Hippocampal formation (tissue), 2 donors: Measurements from ENCODE around the gene ST6GALNAC4.

Experiments used
- DNase-seq, 2 donors: peaks; one replicate each; lab custom pipeline; 2025; lab: John Stamatoyannopoulos, UW

ST6GALNAC4 gene

DNA sequence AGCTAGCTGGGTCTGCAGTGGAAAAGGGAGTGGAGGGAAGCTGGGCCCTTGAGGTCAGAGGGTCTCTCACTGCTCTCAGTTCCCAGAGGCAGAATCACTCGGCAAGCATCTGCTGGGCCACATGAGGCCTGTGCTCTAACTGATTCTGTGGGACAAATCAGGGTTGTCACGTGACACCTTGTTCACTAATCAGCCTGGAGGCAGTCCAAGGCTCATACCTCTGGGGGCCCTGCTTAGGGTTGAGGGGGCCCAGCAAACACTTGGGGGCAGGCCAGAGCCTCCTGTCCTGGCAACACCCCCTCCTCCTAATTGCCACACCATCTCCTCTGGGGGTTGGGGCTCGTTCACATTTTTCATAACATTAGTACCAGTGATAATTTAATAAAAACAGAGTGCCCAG is 29.9 kb upstream of the ST6GALNAC4 start:
- DNase-seq: no peak

DNA sequence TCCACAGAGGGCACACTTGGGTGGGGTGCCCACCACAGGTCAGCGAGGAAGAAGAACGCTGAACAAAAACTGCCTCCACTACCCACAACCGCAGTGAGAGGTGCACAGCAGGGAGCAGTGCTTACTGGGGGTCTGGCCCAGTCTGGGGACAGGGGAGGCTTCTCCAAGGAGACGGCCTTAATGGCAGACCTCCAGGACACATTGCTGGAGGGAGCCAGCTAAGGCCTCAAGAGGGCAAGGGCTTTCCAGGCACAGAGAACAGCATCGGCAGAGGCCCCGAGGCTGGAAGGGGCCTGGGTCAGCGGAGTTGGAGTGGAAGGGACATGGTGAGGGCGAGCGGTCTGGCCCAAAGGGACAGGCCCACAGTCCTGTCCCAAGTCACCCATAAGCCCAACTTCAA is 29.1 kb upstream of the ST6GALNAC4 start:
- no peak for DNase-seq

DNA sequence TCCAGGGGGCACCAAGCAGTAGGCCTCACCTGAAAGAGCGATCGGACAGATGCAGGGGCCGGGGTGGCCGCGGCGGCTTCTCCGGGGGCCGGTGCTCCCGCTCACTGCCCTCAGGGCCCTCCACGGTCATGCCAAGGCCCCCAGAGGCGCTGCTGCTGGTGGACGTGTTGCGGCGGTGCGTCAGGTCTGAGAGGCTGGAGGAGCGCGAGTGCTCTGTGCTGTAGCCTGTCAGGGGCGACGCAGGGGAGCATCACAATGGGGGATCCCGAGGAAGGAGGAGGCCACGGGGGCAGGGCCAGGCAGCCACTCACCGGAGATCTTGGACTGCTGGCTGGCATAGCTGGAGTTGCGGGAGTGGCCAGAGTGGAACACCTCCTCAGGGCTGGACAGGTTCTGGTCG is 28.5 kb upstream of the ST6GALNAC4 start:
- no peak for DNase-seq

DNA sequence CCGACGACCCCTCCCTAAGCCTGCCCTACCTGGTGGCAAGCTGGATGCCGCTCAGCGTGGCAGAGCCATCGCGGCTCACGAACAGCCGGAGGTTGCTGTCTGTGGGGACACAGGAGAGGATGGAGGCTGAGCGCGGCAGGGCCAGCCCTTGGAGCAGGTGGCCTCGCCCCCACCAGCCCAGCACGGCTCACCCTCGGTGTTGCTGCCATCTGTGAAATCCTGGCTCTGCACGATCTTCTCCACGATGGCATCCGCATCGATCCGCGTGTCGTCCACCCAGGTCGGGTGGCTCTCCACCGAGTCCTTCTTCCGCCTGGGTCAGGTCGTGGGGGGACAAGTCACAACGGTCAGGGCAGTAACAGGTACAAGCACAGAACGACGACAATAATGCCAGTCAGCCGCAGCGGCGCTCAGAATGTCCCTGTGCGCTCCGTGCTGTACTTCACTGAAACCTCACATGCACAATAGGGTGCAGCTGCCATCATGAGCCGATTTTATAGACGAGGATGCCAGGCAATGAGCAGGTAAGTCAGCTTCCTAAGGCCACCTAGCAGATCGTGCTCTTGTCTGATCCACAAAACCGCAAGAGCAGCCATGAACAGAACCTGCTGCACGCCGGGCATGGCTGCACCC is 27.9 kb upstream of the ST6GALNAC4 start:
- no peak for DNase-seq

DNA sequence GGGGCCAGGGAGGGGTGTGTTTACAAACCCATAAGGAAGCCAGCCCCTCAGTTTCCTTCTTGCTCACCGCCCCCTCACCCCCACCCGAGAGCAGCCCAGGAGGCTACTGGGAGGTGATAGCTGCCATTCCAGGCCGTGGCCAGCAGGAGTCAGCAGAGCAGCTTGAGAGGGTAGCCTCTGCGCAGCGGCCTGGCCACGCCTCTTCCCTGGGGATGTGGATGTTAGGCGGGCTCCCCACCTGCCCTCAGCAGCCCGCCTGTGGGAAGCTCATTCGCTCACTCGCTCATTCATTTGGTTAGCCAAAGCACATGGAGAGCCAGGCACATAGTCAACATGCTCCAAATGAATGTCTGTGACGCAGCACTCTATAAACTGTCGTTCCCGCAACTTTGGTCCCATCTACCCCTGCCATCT is 26.9 kb upstream of the ST6GALNAC4 start:
- DNase-seq: peak; percentile 77 to 83

DNA sequence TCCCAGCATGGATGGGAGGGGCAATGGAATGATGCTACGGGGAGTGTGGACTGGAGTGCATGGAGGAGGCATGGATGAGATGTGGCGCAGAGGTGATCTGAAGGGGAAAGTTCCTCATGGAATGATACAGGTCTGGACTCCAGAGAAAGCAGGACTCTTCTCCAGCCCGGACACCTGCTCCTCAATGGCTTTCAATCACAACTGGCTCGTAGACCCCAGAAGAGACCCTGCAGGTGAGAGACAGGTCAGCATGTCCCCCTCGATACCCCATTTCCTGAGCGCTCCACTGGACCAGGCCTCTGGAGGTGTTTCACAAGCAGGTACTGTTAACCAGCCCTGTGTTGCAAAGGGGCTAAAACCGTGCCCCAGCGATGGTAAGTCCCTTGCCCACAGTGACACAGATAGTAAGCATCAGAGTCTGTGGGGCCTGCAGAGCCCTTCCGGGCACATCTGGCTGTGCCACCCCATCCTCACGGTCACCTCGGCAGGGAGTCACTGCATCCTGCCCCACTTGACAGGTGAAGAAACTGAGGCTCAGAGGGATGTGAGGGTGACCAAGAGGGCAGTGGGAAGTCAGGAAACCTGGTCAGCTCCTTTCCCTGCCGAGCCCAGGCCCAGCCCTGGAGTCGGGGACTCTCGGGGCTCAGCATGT is 26.3 kb upstream of the ST6GALNAC4 start:
- no peak for DNase-seq

DNA sequence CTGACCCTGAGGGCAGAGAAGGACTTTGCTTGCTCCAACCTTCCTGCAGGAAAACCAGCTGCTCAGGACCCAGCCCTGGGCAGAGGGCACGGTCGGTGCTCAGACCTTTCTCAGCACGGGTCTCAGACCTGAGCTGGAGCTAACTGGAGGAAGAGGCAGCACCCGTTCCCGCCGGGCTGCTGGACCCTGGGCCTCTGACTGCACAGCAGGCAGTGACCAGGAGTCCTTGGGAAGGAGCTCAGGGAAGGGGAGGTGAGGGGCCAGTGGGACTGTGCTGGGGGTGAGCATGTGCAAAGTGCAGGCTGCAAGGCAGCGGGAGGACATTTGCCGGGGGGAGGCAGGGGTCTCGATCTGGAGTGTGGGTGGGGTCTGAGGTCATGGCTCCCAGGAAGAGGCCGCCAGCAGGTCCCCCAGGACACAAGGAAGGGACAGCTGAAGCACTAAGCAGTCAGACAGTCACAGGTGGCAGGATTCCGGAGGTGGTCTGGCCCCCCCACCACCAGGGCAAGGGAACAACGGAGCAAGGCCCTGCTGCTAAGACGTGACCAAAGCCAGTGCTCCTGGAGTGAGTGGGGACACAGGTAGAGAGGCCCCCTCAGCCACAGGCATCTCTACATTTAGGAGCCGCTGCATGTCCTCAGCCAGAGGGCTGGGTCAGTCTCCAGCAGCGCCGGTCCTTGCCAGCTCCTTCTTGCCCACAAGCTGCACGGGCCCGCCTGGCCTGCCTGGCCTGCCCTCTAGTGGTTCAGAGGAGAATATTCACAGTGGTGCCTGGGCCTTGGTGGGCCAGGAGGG is 25.6 kb upstream of the ST6GALNAC4 start:
- peak; percentile 52 to 62 for DNase-seq

DNA sequence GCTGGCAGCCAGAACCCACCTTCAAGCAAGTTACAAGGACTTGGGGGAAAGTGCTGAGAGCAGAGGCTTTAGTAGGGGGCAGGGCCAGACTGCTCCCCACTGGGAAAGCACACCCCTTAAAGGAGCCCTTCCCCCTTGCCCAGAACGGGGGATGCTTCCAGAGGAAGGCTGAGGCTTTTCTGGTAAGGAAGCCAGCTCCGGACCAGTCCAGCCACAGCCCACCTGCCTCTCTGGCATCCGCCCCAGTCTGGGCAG is 25.0 kb upstream of the ST6GALNAC4 start:
- no peak for DNase-seq

DNA sequence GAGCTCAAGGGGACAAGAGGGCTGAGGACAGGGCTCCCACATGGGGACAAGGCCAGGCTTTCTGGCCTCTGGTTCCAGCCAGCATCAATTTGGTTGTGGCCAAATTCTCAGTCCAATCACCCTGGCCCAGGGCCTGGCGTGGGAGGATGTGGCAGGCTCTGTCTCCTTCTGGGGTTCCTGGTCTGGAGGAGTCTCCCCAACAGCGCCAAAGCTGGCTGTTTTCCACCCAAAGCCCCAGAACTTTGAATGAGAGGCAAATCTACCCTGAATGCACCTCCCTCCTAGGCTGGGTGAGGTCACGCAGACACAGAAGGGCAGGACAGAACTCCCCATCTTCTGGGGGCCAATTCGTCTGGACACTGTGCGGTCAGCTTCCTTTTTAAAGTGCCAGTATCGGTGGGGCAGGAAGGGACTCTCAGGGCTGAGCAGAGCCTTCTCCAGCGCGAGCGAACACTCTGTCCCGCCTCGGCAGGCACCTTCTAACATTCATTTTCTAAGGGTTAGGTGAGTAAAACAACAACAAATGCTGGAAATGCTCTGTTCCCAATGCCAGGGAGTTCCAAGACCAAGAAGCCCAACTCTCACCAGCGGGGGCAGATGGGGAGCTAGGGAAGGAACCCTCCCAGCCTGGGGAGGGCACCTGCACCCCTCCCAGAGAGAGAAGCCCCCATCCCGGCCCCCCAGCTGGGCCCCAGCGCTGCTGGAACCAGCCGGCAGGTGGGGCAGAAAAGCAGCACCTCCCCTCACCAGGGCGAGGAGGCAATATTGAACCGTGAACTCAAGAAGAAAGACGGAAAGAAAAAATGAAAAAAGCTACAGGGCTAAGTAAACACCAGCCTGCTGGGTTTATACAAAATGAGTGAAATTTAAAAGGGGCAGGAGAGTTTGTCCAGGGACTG is 24.5 kb upstream of the ST6GALNAC4 start:
- no peak for DNase-seq

DNA sequence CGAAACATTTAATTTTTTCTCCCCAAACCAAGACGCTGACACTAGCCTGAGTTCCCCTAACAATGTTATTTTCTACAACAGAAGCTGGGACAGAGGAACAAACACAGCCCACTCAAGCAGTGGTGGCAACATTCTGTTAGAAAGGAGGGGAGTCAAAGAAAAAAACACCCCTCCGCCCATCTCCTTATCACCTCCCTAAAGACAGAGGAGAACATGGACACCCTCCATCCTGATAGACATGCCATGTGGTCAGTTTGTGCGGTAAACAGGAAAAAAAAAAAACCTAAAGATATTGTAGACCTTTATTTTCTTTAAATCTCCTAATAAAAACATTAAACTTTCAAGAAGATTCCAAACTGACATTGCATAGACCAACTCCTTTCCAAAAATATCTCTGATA is 23.8 kb upstream of the ST6GALNAC4 start:
- no peak for DNase-seq

DNA sequence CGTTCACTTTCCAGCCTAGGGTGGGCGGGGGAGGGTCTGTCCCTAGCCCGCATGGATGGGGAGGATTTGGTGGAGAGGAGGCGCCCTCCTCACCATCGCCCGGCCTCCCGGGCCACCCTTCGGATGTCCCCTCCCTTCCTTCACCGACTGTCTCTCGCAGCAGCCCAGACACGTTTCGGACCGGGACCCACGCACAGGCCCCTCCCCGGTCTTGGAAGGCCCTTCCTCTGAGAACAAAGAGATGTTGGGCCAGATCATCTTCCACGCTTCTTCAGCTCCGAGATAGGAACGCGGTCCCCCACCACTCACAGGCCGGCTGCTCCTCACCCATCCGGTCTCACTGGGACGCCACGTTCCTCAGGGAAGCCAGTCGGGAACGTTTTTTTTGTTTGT is 21.5 kb upstream of the ST6GALNAC4 start:
- DNase-seq: no peak

DNA sequence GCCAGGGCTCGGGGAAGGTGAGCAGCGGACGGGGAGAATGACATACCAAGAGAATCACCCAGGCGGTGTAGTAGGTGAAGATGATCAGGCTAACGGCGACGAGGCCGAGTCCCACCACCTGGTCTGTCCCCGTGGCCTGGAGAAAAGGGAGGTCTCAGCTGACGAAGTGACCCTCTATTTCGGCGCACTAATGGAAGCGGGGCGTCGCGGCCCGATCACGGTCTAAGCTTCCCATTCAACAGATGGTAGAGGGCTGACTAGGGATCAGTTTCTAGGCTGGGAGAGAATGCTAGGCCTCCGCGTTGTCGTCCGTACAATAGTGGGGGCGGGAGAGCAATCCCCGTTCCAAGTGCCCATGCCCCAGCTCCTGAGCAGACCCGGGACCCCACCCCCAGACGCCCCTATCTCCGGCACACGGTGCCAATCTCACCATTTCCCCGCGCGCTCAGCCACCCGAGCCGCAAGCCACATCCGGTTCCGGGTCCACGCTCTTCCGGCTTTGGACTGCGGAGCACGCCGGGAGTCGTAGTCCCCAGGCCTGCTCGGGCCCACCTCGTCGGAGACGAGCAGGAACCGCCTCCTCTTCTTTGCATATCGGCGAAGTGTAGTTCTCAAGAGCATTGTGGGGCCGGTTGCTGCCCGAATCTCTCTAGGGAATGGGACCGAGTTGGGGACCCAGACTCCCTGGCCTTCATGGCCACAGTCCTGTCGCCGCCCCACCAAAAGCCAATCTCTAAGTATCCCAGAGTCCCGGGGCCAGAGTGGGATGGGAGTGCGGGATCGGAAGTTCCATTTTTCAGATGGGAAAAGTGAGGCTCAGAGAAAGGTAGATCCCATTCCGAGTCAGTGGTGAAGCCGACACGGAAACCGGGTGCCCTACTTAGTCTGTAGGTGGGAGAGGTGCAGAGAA is 20.8 kb upstream of the ST6GALNAC4 start, which contains the start of gene DPM2:
TSS of gene DPM2 (minus strand) at position 467 of the 910 bp plus-strand sequence. CDS start at position 433, 34 bp downstream.
- DNase-seq: peak; percentile 52 to 71

DNA sequence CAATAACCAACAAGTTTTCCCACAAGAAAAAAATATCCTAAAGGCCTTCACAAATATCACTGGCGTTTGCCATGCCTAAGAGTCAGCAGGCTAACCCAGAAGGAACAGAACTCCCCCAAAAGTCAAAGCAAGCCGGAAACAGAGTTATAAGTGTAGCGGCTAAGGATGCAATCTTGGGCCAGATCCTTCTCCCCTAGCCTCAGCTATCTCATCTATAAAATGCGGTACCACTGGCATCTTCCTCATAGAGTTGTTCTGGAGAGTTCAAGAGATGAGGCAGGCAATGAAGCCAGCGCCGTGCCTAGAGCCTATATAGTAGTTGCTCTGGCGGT is 20.2 kb upstream of the ST6GALNAC4 start:
- DNase-seq: no peak

DNA sequence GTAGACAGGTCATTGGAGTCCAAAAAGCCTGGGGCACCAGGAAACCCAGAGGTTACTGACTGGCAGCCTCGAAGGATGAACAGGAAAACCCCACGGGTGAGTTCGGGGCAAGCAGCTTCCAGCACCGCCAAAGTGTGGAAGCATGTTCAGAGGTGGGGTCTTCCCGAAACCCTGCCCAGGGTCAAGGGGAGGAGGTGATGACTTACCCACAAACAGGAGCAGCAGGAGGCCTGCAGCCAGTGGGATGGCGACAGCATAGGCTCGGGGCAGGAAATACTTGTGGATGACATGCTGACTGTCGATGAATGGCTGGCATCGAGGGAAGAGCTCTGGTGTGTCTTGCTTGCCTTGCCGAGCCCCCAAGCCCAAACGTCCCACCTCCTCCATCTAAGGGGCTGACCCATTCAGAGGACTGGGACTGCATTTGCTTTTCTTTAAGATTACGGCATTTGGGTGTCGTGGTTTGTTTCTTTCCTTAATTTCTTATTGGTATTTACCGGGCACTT is 19.6 kb upstream of the ST6GALNAC4 start:
- no peak for DNase-seq

DNA sequence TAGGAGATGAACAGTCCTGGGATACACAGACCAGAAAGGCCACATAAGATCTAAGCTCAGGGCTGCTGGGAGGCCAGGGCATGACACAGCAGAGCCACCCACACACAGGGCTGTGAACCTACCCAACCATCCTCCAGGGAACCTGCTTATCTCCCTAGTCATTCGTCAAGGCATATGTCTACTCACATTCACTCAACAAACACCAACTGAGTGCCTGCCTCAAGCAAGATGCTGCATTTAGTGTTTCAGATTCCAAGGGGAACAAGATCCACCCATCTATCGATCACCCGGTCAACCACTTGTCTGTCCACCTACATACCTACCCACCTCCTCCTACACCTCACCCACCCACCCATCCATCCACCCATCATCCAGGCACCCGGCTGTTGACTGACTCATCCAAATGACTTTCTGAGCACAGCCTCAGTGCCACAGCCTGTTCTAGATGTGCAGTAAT is 19.0 kb upstream of the ST6GALNAC4 start:
- DNase-seq: no peak

DNA sequence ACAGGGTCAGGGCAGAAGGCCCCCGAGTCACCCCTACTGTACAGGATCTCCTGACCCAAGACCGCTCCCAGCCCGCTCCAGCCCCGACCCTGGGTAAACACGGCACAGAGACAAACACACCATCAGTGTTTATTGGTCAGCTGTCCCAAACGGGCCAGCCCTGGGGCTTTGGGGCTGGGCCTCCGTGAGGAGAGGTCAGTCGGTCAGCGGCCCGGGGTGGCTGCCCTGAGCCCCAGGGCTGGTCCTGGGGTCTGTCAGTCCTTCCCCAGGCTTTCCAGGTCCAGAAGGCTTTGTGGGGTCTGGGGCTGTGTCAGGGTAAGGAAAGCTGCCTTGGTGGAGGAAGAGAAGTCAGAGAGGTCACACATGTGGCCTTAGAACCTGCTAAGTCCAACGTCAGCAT is 18.1 kb upstream of the ST6GALNAC4 start:
- DNase-seq: no peak

DNA sequence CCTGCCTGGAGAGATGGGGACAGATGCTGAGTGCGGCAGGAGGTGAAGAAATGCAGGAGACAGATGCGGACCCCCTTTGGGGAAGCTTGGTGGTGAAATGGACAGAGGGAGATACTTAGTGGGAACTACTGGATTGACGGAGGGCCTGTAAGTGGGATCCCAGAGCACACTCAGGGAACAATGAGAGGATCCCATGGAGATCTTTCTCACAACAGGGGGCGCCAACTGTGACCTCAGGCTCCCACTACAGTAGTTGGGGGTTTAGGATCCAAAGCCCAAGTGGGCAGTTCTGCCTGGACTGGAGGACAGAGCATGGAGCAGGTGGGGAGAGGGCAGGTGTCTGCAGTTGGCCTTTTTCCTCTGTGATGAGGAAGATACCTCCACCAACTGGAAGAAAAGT is 17.4 kb upstream of the ST6GALNAC4 start:
- DNase-seq: no peak

DNA sequence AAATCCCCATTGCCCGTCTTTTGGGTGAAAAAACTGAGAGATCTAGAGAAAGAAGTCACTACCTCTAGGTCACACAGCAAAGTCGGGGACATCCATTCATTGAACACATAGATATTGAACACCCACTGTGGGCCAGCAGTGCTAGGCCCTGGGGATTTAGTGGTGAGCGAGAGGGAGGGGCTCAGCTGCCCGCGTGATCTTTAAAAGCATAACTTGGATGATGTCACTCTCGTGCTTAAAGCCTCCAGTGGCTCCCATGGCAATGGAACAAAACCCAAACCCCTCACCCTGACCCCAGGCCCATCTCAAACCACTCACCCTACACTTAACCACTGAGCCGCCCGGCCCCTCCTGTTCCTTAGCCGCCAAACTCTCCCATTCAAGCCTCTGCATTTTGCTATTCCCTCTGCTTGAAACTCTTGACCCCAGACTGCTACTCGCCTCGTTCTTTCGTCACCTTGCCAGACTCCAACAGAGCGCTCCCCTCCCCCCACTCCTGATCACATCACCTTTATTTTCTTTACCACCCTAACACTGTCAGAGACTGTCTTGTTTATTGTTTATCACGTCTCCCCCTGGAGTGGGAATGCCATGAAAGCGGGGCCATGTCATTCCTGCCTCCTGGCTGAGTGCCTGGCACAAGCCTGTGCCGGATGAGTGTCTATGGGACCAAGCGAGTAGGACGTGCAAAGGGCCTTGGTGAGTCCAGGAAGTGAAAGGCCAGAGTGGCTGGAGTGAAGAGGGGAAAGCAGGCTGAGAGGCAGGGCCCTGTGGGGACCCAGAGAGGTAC is 14.4 kb upstream of the ST6GALNAC4 start:
- no peak for DNase-seq

DNA sequence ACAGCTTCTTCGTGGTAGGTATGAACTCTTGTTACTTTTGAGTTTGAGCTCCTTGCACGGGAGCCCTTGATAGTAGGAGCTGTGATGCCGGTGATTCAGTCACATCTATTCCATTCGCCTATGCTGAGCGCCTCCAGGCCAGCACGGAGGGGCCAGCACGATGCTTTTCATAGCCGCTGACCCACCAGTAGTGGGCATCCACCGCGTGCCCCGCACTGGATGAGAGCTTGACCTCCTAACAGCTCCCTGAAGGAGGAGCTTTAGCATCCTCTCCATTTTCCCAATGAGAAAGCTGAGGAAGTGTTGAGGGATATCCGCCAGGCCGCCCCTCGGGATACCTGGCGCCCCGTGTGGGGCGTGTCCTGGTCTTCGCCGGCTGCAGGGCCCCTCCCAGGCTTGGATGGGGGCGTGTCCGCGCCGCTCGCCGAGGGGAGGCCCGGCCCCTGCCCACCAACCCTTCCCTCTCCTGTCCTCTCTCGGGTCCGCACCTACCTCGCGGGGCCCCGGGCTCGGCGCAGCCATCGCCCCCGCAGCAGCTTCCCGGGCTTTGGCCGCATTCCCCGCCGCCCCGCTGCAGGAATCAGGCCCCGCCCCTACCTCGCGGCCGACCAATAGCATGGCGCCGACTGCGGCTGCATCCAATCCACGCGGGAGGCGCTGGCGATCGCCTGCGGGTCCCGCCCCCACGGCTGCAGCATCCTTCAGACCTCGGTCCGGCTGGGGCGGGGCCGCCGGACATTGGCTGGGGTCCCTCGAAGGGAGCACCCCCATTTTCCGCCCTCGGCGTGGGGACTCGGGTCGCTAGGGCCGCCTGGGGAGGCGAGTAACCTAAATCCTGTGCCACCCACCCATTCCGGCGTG is 13.6 kb upstream of the ST6GALNAC4 start, which contains the start of gene PIP5KL1:
TSS of gene PIP5KL1 (minus strand) at position 547 of the 861 bp plus-strand sequence. CDS start at position 522, 25 bp downstream.
- DNase-seq: peak; percentile 58 to 74
